ENCODE measurements around the gene KLHDC4. TPM values are rescaled to one million over a fixed set of nuclear protein-coding genes. Genes with fewer than 3 reads are reported as not detected.

KLHDC4 gene
- total and polyA plus RNA-seq, 10 of the 15 experiments (the other 5 are each of a cell fraction or from before 2014, with no cell fraction given): 0.80 to 62.1 (median 32.8) TPM

GRCh38 chr16:87725596-87726235 lies 40.1 kb downstream of the KLHDC4 start:
- in situ Hi-C loops (cut with MboI) (no loop called here), intact Hi-C loops (cut with micrococcal nuclease; ENCODE audit: unreplicated experiment) (no loop called here)
- ChIA-PET RAD21 (ENCODE audit: unreplicated experiment) (no interaction called here), CTCF (interaction anchor here (0.5 to 2.9 kb wide), 2 partner anchors 43 to 257 kb away, joined by 3 to 12 read pairs; no protein-coding TSS in a partner anchor), POLR2A (no interaction called here), SMC1A (ENCODE audit: uncharacterized antibody, unreplicated experiment) (no interaction called here)
- Histone ChIP-seq H2AFZ (ENCODE audit: control insufficient read depth, low read depth, low read length) (no peak overlapping the region), H3K4me1 (ENCODE audit: control insufficient read depth, insufficient read depth, low read length) (peaks cover 25% of the 10 kb centered on the region), H3K27me3 (replicated peaks in 1 of 2; ENCODE audit: control insufficient read depth in 2 of 2, insufficient read depth in 2 of 2, low read length in 1 of 2) (no peaks in the 10 kb centered on the region), H3K36me3 (ENCODE audit: control insufficient read depth in 2 of 2, insufficient read depth in 2 of 2, low read length in 1 of 2) (peaks cover 13 to 29% of the 10 kb centered on the region in 2 experiments), H3K27ac (ENCODE audit: control insufficient read depth, insufficient read depth) (peak overlapping the region; percentile 87), H3K79me2 (ENCODE audit: control insufficient read depth, insufficient read depth, low read length) (peaks cover 3% of the 10 kb centered on the region; the same call in 1 of the 2 replicates), H3K4me2 (ENCODE audit: control insufficient read depth, insufficient read depth) (no peak overlapping the region), H3K9me3 (replicated peaks; ENCODE audit: control insufficient read depth, insufficient read depth, low read length) (no peaks in the 10 kb centered on the region), H3K4me3 (no peak overlapping the region), H4K20me1 (ENCODE audit: control insufficient read depth, insufficient read depth) (no peaks in the 10 kb centered on the region), H3K9ac (ENCODE audit: control insufficient read depth, insufficient read depth, low read length) (peak overlapping the region; percentile 18; the same call in 1 of the 2 replicates)
- FAIRE-seq: no peak
- 84% methylated on average over 22 of the region's 28 CpGs for WGBS (ENCODE audit: insufficient coverage, insufficient replicate concordance, low lambda C conversion rate, missing lambda C conversion rate)
- ATAC-seq: no peak
- no peak for DNase-seq (ENCODE audit: low read depth, low spot score)
- TF ChIP-seq BCL3 (IDR thresholded peaks at IDR 0.05; ENCODE audit: borderline replicate concordance, insufficient read depth, low read depth, low read length, poor library complexity, severe bottlenecking) (peak; percentile 40), PBX3 (IDR thresholded peaks at IDR 0.05; ENCODE audit: insufficient replicate concordance, low read depth, low read length) (no peak)
- no TSS peak for BruUV-seq (replicated peaks)

Measured in GM12878 (cell line).